Peyer's patch (tissue), 4 donors: Measurements from ENCODE around the gene LRRC61. TPM values are rescaled to one million over a fixed set of nuclear protein-coding genes. Genes with fewer than 3 reads are reported as not detected.

Source experiments
- DNase-seq, 3 donors: peaks; one replicate each; pipeline ENCODE4 v3.0.0-alpha.2; 2017 to 2019
- H3K27ac ChIP-seq, 4 donors: fragments of 200-600 bp; sonication (generic); one replicate each; pipeline ENCODE4 v1.5.1; 2016 to 2019
- H3K27me3 ChIP-seq, 2 donors: fragments of 200-600 bp; sonication (generic); one replicate each; pipeline ENCODE4 v1.5.1; 2019
- H3K36me3 ChIP-seq, 3 donors: fragments of 200-600 bp; sonication (generic); one replicate each; pipeline ENCODE4 v1.5.1; 2016 to 2019
- H3K4me1 ChIP-seq, 4 donors: fragments of 200-600 bp; sonication (generic); one replicate each; pipeline ENCODE4 v1.5.1; 2016 to 2019
- H3K4me3 ChIP-seq, 4 donors: fragments of 200-600 bp; sonication (generic); 1 replicate in 3 of 4; 2 replicates in 1 of 4; pipeline ENCODE4 v1.5.1; 2016 to 2019; ENCODE audit warnings: mild to moderate bottlenecking in 1 of 4
- H3K9me3 ChIP-seq, 4 donors: fragments of 200-600 bp; sonication (generic); one replicate each; pipeline ENCODE4 v1.5.1; 2016 to 2019; ENCODE audit warnings: mild to moderate bottlenecking in 1 of 4
- POLR2A ChIP-seq, 2 donors: fragments of 450-650 bp; IDR thresholded peaks; one replicate each; pipeline ENCODE4 v1.5.1; 2017; ENCODE audit warnings: antibody characterized with exemption in 2 of 2, mild to moderate bottlenecking in 2 of 2, moderate library complexity in 2 of 2
- total RNA-seq, 4 donors: library from RNA; depleted of rRNA; stranded (reverse); fragments of >200 nt; gene quantifications; one replicate each; pipeline ENCODE4 v1.1.0, GENCODE V29; 2016
- TF ChIP-seq, protein P1 (sequence below), 6 experiments: fragments of 450-650 bp in 4 of 6; fragments of 200-600 bp in 2 of 6; sonication (generic) in 1 of 6; IDR thresholded peaks; one replicate each; pipeline ENCODE4 v1.5.1; 2017 to 2019; ENCODE audit warnings: antibody characterized with exemption in 6 of 6, mild to moderate bottlenecking in 3 of 6, moderate library complexity in 1 of 6

LRRC61 gene
- total RNA-seq, 4 donors from 2014 or later = 19.3 to 22.1 (median 20.0) TPM

GRCh38 chr7:150378115-150378852 lies 55.1 kb downstream of the LRRC61 start:
- H3K4me3 ChIP-seq = peak overlapping the region; percentile 64 to 94 (median 80)
- no peaks in the 10 kb centered on the region for H3K9me3 ChIP-seq
- peaks cover 0 to 57% (median 2%) of the 10 kb centered on the region in 4 donors for H3K4me1 ChIP-seq
- DNase-seq = peak; percentile 70 to 82 (median 80)
- peak in 1 of 2 donors; percentile 20 for TF ChIP-seq POLR2A (IDR thresholded peaks at IDR 0.05)
- TF ChIP-seq, protein P1, sequence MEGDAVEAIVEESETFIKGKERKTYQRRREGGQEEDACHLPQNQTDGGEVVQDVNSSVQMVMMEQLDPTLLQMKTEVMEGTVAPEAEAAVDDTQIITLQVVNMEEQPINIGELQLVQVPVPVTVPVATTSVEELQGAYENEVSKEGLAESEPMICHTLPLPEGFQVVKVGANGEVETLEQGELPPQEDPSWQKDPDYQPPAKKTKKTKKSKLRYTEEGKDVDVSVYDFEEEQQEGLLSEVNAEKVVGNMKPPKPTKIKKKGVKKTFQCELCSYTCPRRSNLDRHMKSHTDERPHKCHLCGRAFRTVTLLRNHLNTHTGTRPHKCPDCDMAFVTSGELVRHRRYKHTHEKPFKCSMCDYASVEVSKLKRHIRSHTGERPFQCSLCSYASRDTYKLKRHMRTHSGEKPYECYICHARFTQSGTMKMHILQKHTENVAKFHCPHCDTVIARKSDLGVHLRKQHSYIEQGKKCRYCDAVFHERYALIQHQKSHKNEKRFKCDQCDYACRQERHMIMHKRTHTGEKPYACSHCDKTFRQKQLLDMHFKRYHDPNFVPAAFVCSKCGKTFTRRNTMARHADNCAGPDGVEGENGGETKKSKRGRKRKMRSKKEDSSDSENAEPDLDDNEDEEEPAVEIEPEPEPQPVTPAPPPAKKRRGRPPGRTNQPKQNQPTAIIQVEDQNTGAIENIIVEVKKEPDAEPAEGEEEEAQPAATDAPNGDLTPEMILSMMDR (IDR thresholded peaks at IDR 0.05) = no peak
- peak overlapping the region; percentile 84 to 97 (median 94) for H3K27ac ChIP-seq
- no peaks in the 10 kb centered on the region for H3K27me3 ChIP-seq
- peaks cover 0 to 9% (median 0%) of the 10 kb centered on the region in 3 donors for H3K36me3 ChIP-seq

DNA sequence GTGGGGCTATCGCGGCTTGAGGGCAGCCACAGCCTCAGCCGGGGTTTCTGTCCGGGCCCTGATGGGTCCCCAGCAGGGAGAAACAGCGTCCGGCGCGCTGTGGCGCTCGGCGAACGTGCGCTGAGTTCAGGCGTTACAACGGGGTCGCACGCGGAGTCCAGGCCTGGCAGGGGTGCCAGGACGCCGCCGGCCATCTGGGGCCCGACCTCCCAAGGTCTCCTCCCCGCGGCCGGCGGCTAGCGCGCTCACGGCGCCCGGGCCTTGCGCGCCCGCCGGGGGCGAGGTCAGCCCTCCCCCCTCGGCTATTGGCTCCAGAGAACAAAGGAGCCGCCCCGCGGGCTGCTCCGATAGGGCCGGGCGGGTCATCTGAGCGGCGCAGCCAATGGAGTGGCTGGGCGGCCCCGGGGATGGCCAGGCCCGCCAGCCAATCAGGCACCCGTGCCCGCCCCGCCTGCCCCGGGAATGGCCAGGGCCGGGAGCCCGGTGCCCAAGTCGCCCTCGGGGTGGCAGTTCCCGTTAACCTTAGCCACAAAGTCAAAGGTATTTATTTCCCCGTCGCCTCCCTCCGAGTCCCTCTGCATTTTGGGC lies 55.8 kb downstream of the LRRC61 start, which contains the start of gene ZNF775:
Gene ZNF775 (plus strand): TSS at position 478 of the 588 bp plus-strand sequence. CDS start 9,141 bp downstream, outside the sequence.
- peak; percentile 94 to 98 (median 97) for DNase-seq
- peak; percentile 81 to 82 for TF ChIP-seq POLR2A (IDR thresholded peaks at IDR 0.05)
- TF ChIP-seq, protein P1 (IDR thresholded peaks at IDR 0.05) = peak in 1 of 6 experiments; percentile 12
- H3K27ac ChIP-seq = peak within 1 kb of the TSS; percentile 84 to 97 (median 94)
- peaks cover 0 to 2% (median 0%) of the 10 kb centered on the region in 3 donors for H3K36me3 ChIP-seq
- H3K27me3 ChIP-seq = no peaks in the 10 kb centered on the region
- peak within 1 kb of the TSS; percentile 64 to 94 (median 80) for H3K4me3 ChIP-seq
- H3K9me3 ChIP-seq = no peaks in the 10 kb centered on the region
- H3K4me1 ChIP-seq = peaks cover 0 to 57% (median 2%) of the 10 kb centered on the region in 4 donors

- Histone ChIP-seq H3K9me3 (no peaks in the 10 kb centered on the region), H3K4me1 (peaks cover 0 to 62% (median 2%) of the 10 kb centered on the region in 4 donors), H3K27ac (peak overlapping the region; percentile 84 to 97 (median 94)), H3K4me3 (peak overlapping the region; percentile 64 to 94 (median 80)), H3K27me3 (no peaks in the 10 kb centered on the region), H3K36me3 (no peaks in the 10 kb centered on the region)
- TF ChIP-seq, protein P1 (IDR thresholded peaks at IDR 0.05) = no peak
- TF ChIP-seq POLR2A (IDR thresholded peaks at IDR 0.05) = no peak
- DNase-seq = peak in 2 of 3 donors; percentile 58 to 63
Observed at GRCh38 chr7:150379441-150380379, 56.6 kb downstream of the LRRC61 start.

GRCh38 chr7:150380463-150380862 lies 57.3 kb downstream of the LRRC61 start:
- H3K4me1 ChIP-seq = peaks cover 0 to 66% (median 2%) of the 10 kb centered on the region in 4 donors
- H3K36me3 ChIP-seq = no peaks in the 10 kb centered on the region
- H3K27me3 ChIP-seq = no peaks in the 10 kb centered on the region
- no peak overlapping the region for H3K27ac ChIP-seq
- no peak for DNase-seq
- TF ChIP-seq, protein P1 (IDR thresholded peaks at IDR 0.05) = no peak
- TF ChIP-seq POLR2A (IDR thresholded peaks at IDR 0.05) = no peak
- no peak overlapping the region for H3K4me3 ChIP-seq
- no peaks in the 10 kb centered on the region for H3K9me3 ChIP-seq

- Histone ChIP-seq H3K4me3 (no peak overlapping the region), H3K27me3 (no peaks in the 10 kb centered on the region), H3K9me3 (no peaks in the 10 kb centered on the region), H3K4me1 (peaks cover 0 to 68% (median 2%) of the 10 kb centered on the region in 4 donors), H3K36me3 (no peaks in the 10 kb centered on the region), H3K27ac (no peak overlapping the region)
- no peak for TF ChIP-seq POLR2A (IDR thresholded peaks at IDR 0.05)
- TF ChIP-seq, protein P1 (IDR thresholded peaks at IDR 0.05) = no peak
- DNase-seq = no peak
Observed at GRCh38 chr7:150381096-150381495, 57.9 kb downstream of the LRRC61 start.
